ENCODE results near the gene PTRH1. TPM values are rescaled to one million over a fixed set of nuclear protein-coding genes. Genes with fewer than 3 reads are reported as not detected.

The PTRH1 gene
- total RNA-seq, 3 donors from 2014 or later: 19.0 to 26.2 (median 23.3) TPM

DNA sequence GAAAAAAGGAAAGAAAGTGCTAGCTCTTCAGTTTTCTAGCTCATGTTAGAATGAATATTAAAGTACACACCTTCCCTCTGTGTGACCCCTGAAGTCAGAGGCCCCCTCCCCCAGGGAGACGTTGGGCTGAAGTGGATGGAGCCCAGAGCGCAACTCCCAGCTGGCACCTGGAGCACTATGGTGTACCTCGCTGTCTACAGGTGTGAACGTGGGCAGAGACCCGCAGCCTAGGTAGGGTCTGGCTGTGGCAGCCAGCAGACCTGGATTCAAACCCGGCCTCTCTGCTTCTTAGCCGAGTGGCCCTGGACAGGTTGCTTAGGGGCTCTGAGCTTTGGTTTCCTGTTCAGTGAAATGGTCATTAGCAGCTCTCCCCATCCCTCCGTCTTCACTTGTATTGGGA lies 13.3 kb upstream of the PTRH1 start:
- no peak overlapping the region for H3K4me3 ChIP-seq
- no peak overlapping the region for H3K27ac ChIP-seq
- no peaks in the 10 kb centered on the region for H3K4me1 ChIP-seq
- intact Hi-C loops (cut with DNase I; ENCODE audit: low total_unique reads): no loop called here
- no peak for DNase-seq (ENCODE audit: low spot score in 2 of 2)
- TF ChIP-seq, protein P1, sequence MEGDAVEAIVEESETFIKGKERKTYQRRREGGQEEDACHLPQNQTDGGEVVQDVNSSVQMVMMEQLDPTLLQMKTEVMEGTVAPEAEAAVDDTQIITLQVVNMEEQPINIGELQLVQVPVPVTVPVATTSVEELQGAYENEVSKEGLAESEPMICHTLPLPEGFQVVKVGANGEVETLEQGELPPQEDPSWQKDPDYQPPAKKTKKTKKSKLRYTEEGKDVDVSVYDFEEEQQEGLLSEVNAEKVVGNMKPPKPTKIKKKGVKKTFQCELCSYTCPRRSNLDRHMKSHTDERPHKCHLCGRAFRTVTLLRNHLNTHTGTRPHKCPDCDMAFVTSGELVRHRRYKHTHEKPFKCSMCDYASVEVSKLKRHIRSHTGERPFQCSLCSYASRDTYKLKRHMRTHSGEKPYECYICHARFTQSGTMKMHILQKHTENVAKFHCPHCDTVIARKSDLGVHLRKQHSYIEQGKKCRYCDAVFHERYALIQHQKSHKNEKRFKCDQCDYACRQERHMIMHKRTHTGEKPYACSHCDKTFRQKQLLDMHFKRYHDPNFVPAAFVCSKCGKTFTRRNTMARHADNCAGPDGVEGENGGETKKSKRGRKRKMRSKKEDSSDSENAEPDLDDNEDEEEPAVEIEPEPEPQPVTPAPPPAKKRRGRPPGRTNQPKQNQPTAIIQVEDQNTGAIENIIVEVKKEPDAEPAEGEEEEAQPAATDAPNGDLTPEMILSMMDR (IDR thresholded peaks at IDR 0.05): no peak
- no peak for TF ChIP-seq POLR2AphosphoS5 (IDR thresholded peaks at IDR 0.05)
- TF ChIP-seq POLR2A (IDR thresholded peaks at IDR 0.05): no peak
- H3K27me3 ChIP-seq: no peaks in the 10 kb centered on the region
- H3K36me3 ChIP-seq: no peaks in the 10 kb centered on the region
- no peaks in the 10 kb centered on the region for H3K9me3 ChIP-seq

DNA sequence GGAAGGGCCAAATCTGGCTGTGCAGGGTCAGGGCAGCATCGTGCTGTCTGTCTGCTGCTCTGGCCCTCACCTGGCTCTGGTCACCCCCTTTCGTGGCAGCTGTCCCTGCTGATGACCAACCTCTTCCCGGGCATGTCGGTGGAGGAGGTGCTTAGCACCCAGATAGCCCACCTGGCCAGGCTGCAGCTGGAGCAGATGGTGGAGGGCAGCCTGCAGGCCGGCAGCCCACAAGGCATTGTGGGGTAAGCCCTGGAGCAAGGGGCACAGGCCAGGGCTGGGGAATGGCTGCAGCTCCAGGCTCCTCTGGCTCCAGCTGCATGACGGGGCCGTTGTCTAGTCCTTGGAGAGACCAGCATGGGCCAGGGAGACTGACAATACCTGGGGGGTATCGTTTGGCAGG lies 11.4 kb upstream of the PTRH1 start:
- no peak for DNase-seq (ENCODE audit: low spot score in 2 of 2)
- no peak for TF ChIP-seq POLR2AphosphoS5 (IDR thresholded peaks at IDR 0.05)
- Histone ChIP-seq H3K4me1 (no peaks in the 10 kb centered on the region), H3K27ac (no peak overlapping the region), H3K36me3 (no peaks in the 10 kb centered on the region), H3K9me3 (no peaks in the 10 kb centered on the region), H3K4me3 (no peak overlapping the region), H3K27me3 (no peaks in the 10 kb centered on the region)
- intact Hi-C loops (cut with DNase I; ENCODE audit: low total_unique reads): no loop called here

DNA sequence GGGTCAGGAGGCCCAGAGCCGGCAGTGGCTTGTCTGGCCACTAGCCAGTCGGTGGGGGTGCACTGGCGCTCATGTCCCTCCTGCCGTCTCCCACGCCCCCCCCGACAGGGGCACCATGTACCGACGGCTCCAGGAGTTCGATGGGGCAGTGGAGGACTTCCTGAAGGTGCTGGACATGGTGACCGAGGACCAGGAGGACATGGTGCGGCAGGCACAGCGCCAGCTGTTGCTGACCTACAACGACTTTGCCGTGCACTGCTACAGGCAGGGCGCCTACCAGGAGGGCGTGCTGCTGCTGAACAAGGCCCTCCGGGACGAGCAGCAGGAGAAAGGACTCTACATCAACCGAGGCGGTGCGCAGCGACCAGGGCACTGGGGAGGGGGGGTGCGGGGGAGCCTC lies 8.5 kb upstream of the PTRH1 start:
- intact Hi-C loops (cut with DNase I; ENCODE audit: low total_unique reads): no loop called here
- DNase-seq (ENCODE audit: low spot score in 2 of 2): no peak
- Histone ChIP-seq H3K4me3 (no peak overlapping the region), H3K36me3 (no peaks in the 10 kb centered on the region), H3K27ac (no peak overlapping the region), H3K4me1 (no peaks in the 10 kb centered on the region), H3K27me3 (no peaks in the 10 kb centered on the region), H3K9me3 (no peaks in the 10 kb centered on the region)
- TF ChIP-seq POLR2AphosphoS5 (IDR thresholded peaks at IDR 0.05) (no peak), POLR2A (IDR thresholded peaks at IDR 0.05) (no peak)
- TF ChIP-seq, protein P1 (IDR thresholded peaks at IDR 0.05): no peak

DNA sequence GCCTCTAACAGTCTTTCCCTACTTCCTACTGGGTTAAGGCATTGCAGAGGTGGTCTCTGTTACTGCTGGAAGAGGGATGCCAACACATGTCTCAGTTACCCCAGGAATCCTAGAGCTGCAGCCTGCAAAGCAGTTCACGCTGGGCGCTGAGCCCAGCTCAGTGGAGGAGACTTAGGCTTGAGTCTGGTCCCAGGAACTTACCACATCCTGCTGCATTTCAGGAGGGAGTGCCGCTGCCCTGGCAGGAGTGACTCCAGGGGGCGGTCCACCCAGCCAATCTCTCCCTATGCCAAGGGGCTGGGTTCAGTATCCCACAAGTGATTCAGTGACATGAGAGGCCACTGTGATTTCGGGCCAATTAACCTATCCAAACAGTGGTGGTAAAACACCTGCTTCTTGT lies 8.0 kb upstream of the PTRH1 start:
- TF ChIP-seq POLR2A (IDR thresholded peaks at IDR 0.05) (no peak), POLR2AphosphoS5 (IDR thresholded peaks at IDR 0.05) (no peak)
- TF ChIP-seq, protein P1 (IDR thresholded peaks at IDR 0.05): no peak
- H3K27me3 ChIP-seq: no peaks in the 10 kb centered on the region
- no peak for DNase-seq (ENCODE audit: low spot score in 2 of 2)
- H3K9me3 ChIP-seq: no peaks in the 10 kb centered on the region
- intact Hi-C loops (cut with DNase I; ENCODE audit: low total_unique reads): no loop called here
- no peaks in the 10 kb centered on the region for H3K36me3 ChIP-seq
- H3K4me1 ChIP-seq: no peaks in the 10 kb centered on the region
- no peak overlapping the region for H3K27ac ChIP-seq
- H3K4me3 ChIP-seq: no peak overlapping the region

DNA sequence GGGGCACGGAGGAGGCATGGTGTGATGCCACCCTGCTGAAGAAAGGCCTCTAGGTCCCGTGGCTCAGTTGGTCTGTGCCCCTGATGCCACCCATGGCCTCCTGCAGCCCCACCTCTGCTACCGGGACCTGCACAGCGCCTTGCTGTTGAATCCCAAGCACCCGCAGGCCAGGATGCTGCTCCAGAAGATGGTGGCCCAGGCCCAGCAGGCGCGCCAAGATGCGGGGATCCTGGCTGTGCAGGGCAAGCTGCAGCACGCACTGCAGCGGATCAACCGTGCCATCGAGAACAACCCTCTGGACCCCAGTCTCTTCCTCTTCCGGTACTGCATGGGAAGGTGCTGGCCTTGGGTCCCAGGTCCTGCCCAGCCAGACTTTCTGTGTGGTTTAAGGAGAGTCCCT lies 7.5 kb upstream of the PTRH1 start:
- DNase-seq (ENCODE audit: low spot score in 2 of 2): no peak
- Histone ChIP-seq H3K27ac (no peak overlapping the region), H3K4me3 (no peak overlapping the region), H3K4me1 (no peaks in the 10 kb centered on the region), H3K27me3 (no peaks in the 10 kb centered on the region), H3K36me3 (no peaks in the 10 kb centered on the region), H3K9me3 (no peaks in the 10 kb centered on the region)
- intact Hi-C loops (cut with DNase I; ENCODE audit: low total_unique reads): no loop called here
- TF ChIP-seq, protein P1 (IDR thresholded peaks at IDR 0.05): no peak
- TF ChIP-seq POLR2A (IDR thresholded peaks at IDR 0.05): no peak
